Suprapubic skin (tissue), 4 donors: ENCODE measurements around the gene NPTX1. TPM values are rescaled to one million over a fixed set of nuclear protein-coding genes. Genes with fewer than 3 reads are reported as not detected.

ENCODE experiments used
- DNase-seq, 2 donors: peaks; one replicate each; pipeline ENCODE4 v3.0.0-alpha.2; 2019; ENCODE audit warnings: low spot score in 2 of 2
- H3K27ac ChIP-seq: fragments of 200-600 bp; sonication (generic); one replicate; pipeline ENCODE4 v1.5.1; 2019
- H3K27me3 ChIP-seq: fragments of 200-600 bp; sonication (generic); one replicate; pipeline ENCODE4 v1.5.1; 2019
- H3K36me3 ChIP-seq: fragments of 200-600 bp; sonication (generic); one replicate; pipeline ENCODE4 v1.5.1; 2019
- H3K4me1 ChIP-seq: fragments of 200-600 bp; sonication (generic); one replicate; pipeline ENCODE4 v1.5.1; 2019
- H3K4me3 ChIP-seq: fragments of 200-600 bp; sonication (generic); one replicate; pipeline ENCODE4 v1.5.1; 2019; ENCODE audit warnings: mild to moderate bottlenecking
- H3K9me3 ChIP-seq: fragments of 200-600 bp; sonication (generic); one replicate; pipeline ENCODE4 v1.5.1; 2019
- CTCF ChIP-seq, 2 donors: fragments of 200-600 bp in 1 of 2; fragments of 450-650 bp in 1 of 2; sonication (generic) in 1 of 2; IDR thresholded peaks; one replicate each; pipeline ENCODE4 v1.5.1; 2016 to 2019; ENCODE audit warnings: antibody characterized with exemption in 2 of 2, mild to moderate bottlenecking in 1 of 2, moderate library complexity in 1 of 2
- EP300 ChIP-seq: sonication (generic); formaldehyde crosslinking; IDR thresholded peaks from one replicate; pipeline ENCODE4 v1.6.1; 2017; ENCODE audit warnings: antibody characterized with exemption
- POLR2A ChIP-seq, 2 donors: fragments of 450-650 bp; IDR thresholded peaks; one replicate each; pipeline ENCODE4 v1.6.1; 2017; ENCODE audit warnings: antibody characterized with exemption in 2 of 2, mild to moderate bottlenecking in 2 of 2, moderate library complexity in 2 of 2
- POLR2AphosphoS5 ChIP-seq, 3 donors: sonication (generic); formaldehyde crosslinking; IDR thresholded peaks; one replicate each; pipeline ENCODE4 v1.6.1; 2017; ENCODE audit warnings: antibody characterized with exemption in 3 of 3
- WGBS: methylation state at CpG from one replicate; pipeline ENCODE4 v1.1.5; 2018; 5-methylcytosine and 5-hydroxymethylcytosine counted together
- total RNA-seq, 4 donors: library from RNA; depleted of rRNA; stranded (reverse); fragments of >200 nt; gene quantifications; one replicate each; pipeline ENCODE4 v1.1.0, GENCODE V29; 2016

The NPTX1 gene
- total RNA-seq, 4 donors from 2014 or later, result 0.72 to 4.2 (median 3.7) TPM

- no peak overlapping the region for H3K4me3 ChIP-seq
- TF ChIP-seq POLR2A (IDR thresholded peaks at IDR 0.05), result no peak
- no peak for TF ChIP-seq EP300
- TF ChIP-seq CTCF (IDR thresholded peaks at IDR 0.05), result no peak
- no peak for TF ChIP-seq POLR2AphosphoS5 (IDR thresholded peaks at IDR 0.05)
- DNase-seq, result no peak
- no peaks in the 10 kb centered on the region for H3K36me3 ChIP-seq
- no peak overlapping the region for H3K27ac ChIP-seq
- no peaks in the 10 kb centered on the region for H3K4me1 ChIP-seq
- H3K27me3 ChIP-seq, result peaks cover 90% of the 10 kb centered on the region
- 64% methylated on average over 22 of the region's 28 CpGs for WGBS
- no peaks in the 10 kb centered on the region for H3K9me3 ChIP-seq
These were observed 7.5 kb downstream of the NPTX1 start for GRCh38 chr17:80468781-80469493.

GRCh38 chr17:80468242-80468641 is 8.2 kb downstream of the NPTX1 start:
- H3K4me1 ChIP-seq, result no peaks in the 10 kb centered on the region
- DNase-seq, result no peak
- no peak overlapping the region for H3K4me3 ChIP-seq
- no peak overlapping the region for H3K27ac ChIP-seq
- peaks cover 83% of the 10 kb centered on the region for H3K27me3 ChIP-seq
- no peaks in the 10 kb centered on the region for H3K9me3 ChIP-seq
- H3K36me3 ChIP-seq, result no peaks in the 10 kb centered on the region
- WGBS, result 16% methylated on average over 9 of the region's 16 CpGs
- no peak for TF ChIP-seq POLR2AphosphoS5 (IDR thresholded peaks at IDR 0.05)
- no peak for TF ChIP-seq EP300
- no peak for TF ChIP-seq CTCF (IDR thresholded peaks at IDR 0.05)
- no peak for TF ChIP-seq POLR2A (IDR thresholded peaks at IDR 0.05)

GRCh38 chr17:80466188-80466705 is 10.2 kb downstream of the NPTX1 start:
- Histone ChIP-seq H3K4me3 (no peak overlapping the region), H3K9me3 (no peaks in the 10 kb centered on the region), H3K27me3 (peaks cover 66% of the 10 kb centered on the region), H3K4me1 (no peaks in the 10 kb centered on the region), H3K27ac (no peak overlapping the region), H3K36me3 (no peaks in the 10 kb centered on the region)
- TF ChIP-seq CTCF (IDR thresholded peaks at IDR 0.05), result no peak
- WGBS, result 68% methylated on average over 2 of the region's 15 CpGs
- DNase-seq, result no peak

- Histone ChIP-seq H3K27me3 (peaks cover 58% of the 10 kb centered on the region), H3K27ac (no peak overlapping the region), H3K36me3 (no peaks in the 10 kb centered on the region), H3K4me1 (no peaks in the 10 kb centered on the region), H3K4me3 (no peak overlapping the region), H3K9me3 (no peaks in the 10 kb centered on the region)
- 61% methylated on average over 14 of the region's 20 CpGs for WGBS
- no peak for DNase-seq
- TF ChIP-seq POLR2AphosphoS5 (IDR thresholded peaks at IDR 0.05) (no peak), EP300 (no peak), POLR2A (IDR thresholded peaks at IDR 0.05) (no peak), CTCF (IDR thresholded peaks at IDR 0.05) (no peak)
These were observed 11.0 kb downstream of the NPTX1 start for GRCh38 chr17:80465327-80465974.

- Histone ChIP-seq H3K9me3 (no peaks in the 10 kb centered on the region), H3K36me3 (no peaks in the 10 kb centered on the region), H3K4me3 (no peak overlapping the region), H3K4me1 (no peaks in the 10 kb centered on the region), H3K27ac (no peak overlapping the region), H3K27me3 (peaks cover 50% of the 10 kb centered on the region)
- TF ChIP-seq POLR2A (IDR thresholded peaks at IDR 0.05) (no peak), CTCF (IDR thresholded peaks at IDR 0.05) (no peak), POLR2AphosphoS5 (IDR thresholded peaks at IDR 0.05) (no peak), EP300 (no peak)
- DNase-seq, result no peak
- WGBS, result 84% methylated on average over 6 of the region's 8 CpGs
These were observed 11.9 kb downstream of the NPTX1 start for GRCh38 chr17:80464486-80464885.
